Activated naive CD4-positive, alpha-beta T cell treated with anti-CD3 and anti-CD28 coated beads, Interleukin-2, amount 50 U/mL, for 16 hours (primary cell): Measurements from ENCODE around the gene KCNK13.
A peak's percentile ranks its signal among the peaks of the same experiment; 100 is the strongest.
"Not testable (repeated sequence)": the region's sequence is repeated elsewhere in the genome, so short reads cannot be mapped to it uniquely, and the experiment has no call there.

Experiments used
- DNase-seq: peaks from one replicate; pipeline ENCODE4 v3.0.0-alpha.2; 2020

Gene KCNK13

GRCh38 chr14:90061685-90062126 lies at the start of gene KCNK13:
TSS of gene KCNK13 (plus strand) at chr14:90061994. CDS start at chr14:90062206, 212 bp downstream.
- DNase-seq = no peak

- no peak for DNase-seq
These were observed 44.4 kb upstream of the KCNK13 start for GRCh38 chr14:90017371-90017770.

- DNase-seq = no peak
These were observed 41.8 kb upstream of the KCNK13 start for GRCh38 chr14:90019824-90020523.

GRCh38 chr14:90023176-90023896 lies 38.5 kb upstream of the KCNK13 start:
- no peak for DNase-seq

GRCh38 chr14:90024910-90025309 lies 36.9 kb upstream of the KCNK13 start:
- DNase-seq = no peak

GRCh38 chr14:90026608-90027007 lies 35.2 kb upstream of the KCNK13 start:
- DNase-seq = not testable (repeated sequence)

- DNase-seq = no peak
These were observed 34.0 kb upstream of the KCNK13 start for GRCh38 chr14:90027842-90028241.

- no peak for DNase-seq
These were observed 27.6 kb upstream of the KCNK13 start for GRCh38 chr14:90034156-90034555.

- DNase-seq = no peak
These were observed 26.8 kb upstream of the KCNK13 start for GRCh38 chr14:90034835-90035525.

- DNase-seq = no peak
These were observed 22.4 kb upstream of the KCNK13 start for GRCh38 chr14:90039253-90040010.

GRCh38 chr14:90040411-90040810 lies 21.4 kb upstream of the KCNK13 start:
- DNase-seq = no peak

- DNase-seq = no peak
These were observed 19.1 kb upstream of the KCNK13 start for GRCh38 chr14:90042496-90043252.

- DNase-seq = no peak
These were observed 16.2 kb upstream of the KCNK13 start for GRCh38 chr14:90045616-90046015.

GRCh38 chr14:90049390-90049789 lies 12.4 kb upstream of the KCNK13 start:
- no peak for DNase-seq

- DNase-seq = no peak
These were observed 11.5 kb upstream of the KCNK13 start for GRCh38 chr14:90050271-90050670.

GRCh38 chr14:90053044-90053443 lies 8.8 kb upstream of the KCNK13 start:
- no peak for DNase-seq

- DNase-seq = no peak
These were observed 7.0 kb upstream of the KCNK13 start for GRCh38 chr14:90054803-90055202.

- no peak for DNase-seq
These were observed 5.0 kb upstream of the KCNK13 start for GRCh38 chr14:90056826-90057225.

- no peak for DNase-seq
These were observed 2.8 kb upstream of the KCNK13 start for GRCh38 chr14:90058876-90059458.

- peak; percentile 54 for DNase-seq
These were observed 1.4 kb upstream of the KCNK13 start for GRCh38 chr14:90060312-90060964.

GRCh38 chr14:90060965-90061684 lies 669 bp upstream of the KCNK13 start:
- no peak for DNase-seq
